Vagina (tissue), 2 donors: ENCODE results near the gene CERKL. TPM values are rescaled to one million over a fixed set of nuclear protein-coding genes. Genes with fewer than 3 reads are reported as not detected.

ENCODE experiments used
- DNase-seq, 2 donors: peaks; one replicate each; pipeline ENCODE4 v3.0.0-alpha.2; 2017; ENCODE audit errors: extremely low spot score in 2 of 2
- H3K27ac ChIP-seq: fragments of 200-600 bp; sonication (generic); one replicate; pipeline ENCODE4 v1.5.1; 2019
- H3K27me3 ChIP-seq: fragments of 200-600 bp; sonication (generic); one replicate; pipeline ENCODE4 v1.5.1; 2019
- H3K36me3 ChIP-seq, 2 donors: fragments of 200-600 bp; sonication (generic); one replicate each; pipeline ENCODE4 v1.5.1; 2017 to 2019
- H3K4me1 ChIP-seq: fragments of 200-600 bp; sonication (generic); one replicate; pipeline ENCODE4 v1.5.1; 2019
- H3K4me3 ChIP-seq, 2 donors: fragments of 200-600 bp; sonication (generic); 1 replicate in 1 of 2; 2 replicates in 1 of 2; pipeline ENCODE4 v1.5.1; 2016 to 2019
- H3K9me3 ChIP-seq: fragments of 200-600 bp; sonication (generic); one replicate; pipeline ENCODE4 v1.5.1; 2019
- CTCF ChIP-seq, 3 experiments: fragments of 450-650 bp in 2 of 3; fragments of 200-600 bp in 1 of 3; sonication (generic) in 1 of 3; IDR thresholded peaks; one replicate each; pipeline ENCODE4 v1.5.1; 2017 to 2019; ENCODE audit warnings: antibody characterized with exemption in 3 of 3, mild to moderate bottlenecking in 2 of 3, moderate library complexity in 2 of 3
- POLR2A ChIP-seq, 2 donors: fragments of 450-650 bp; IDR thresholded peaks; one replicate each; pipeline ENCODE4 v1.6.1; 2017; ENCODE audit warnings: antibody characterized with exemption in 2 of 2, mild to moderate bottlenecking in 2 of 2, moderate library complexity in 2 of 2
- POLR2AphosphoS5 ChIP-seq, 2 donors: sonication (generic); formaldehyde crosslinking; IDR thresholded peaks; one replicate each; pipeline ENCODE4 v1.9.0; 2017; ENCODE audit warnings: antibody characterized with exemption in 2 of 2, mild to moderate bottlenecking in 2 of 2, low read depth in 1 of 2; ENCODE audit not compliant: insufficient read depth in 1 of 2
- intact Hi-C: fragments of 100-400 bp; cut with DNase I; formaldehyde crosslinking; loops from one replicate; pipeline ENCODE4 v1.15.1; 2023
- total RNA-seq: library from RNA; depleted of rRNA; stranded (reverse); fragments of >200 nt; gene quantifications from one replicate; pipeline ENCODE4 v1.2.3, GENCODE V29; 2016

CERKL gene
- total RNA-seq, 1 donor from 2014 or later = not detected

- DNase-seq = no peak
- no peaks in the 10 kb centered on the region for H3K27me3 ChIP-seq
- intact Hi-C loops = no loop called here
- H3K4me1 ChIP-seq = no peaks in the 10 kb centered on the region
- H3K36me3 ChIP-seq = no peaks in the 10 kb centered on the region
- H3K4me3 ChIP-seq = no peak overlapping the region
- no peaks in the 10 kb centered on the region for H3K9me3 ChIP-seq
- H3K27ac ChIP-seq = no peak overlapping the region
- TF ChIP-seq POLR2AphosphoS5 (IDR thresholded peaks at IDR 0.05; ENCODE audit: insufficient read depth in 1 of 2, low read depth in 1 of 2) = no peak
- no peak for TF ChIP-seq POLR2A (IDR thresholded peaks at IDR 0.05)
- no peak for TF ChIP-seq CTCF (IDR thresholded peaks at IDR 0.05)
Measured at GRCh38 chr2:181602017-181602416, 54.9 kb downstream of the CERKL start.

DNA sequence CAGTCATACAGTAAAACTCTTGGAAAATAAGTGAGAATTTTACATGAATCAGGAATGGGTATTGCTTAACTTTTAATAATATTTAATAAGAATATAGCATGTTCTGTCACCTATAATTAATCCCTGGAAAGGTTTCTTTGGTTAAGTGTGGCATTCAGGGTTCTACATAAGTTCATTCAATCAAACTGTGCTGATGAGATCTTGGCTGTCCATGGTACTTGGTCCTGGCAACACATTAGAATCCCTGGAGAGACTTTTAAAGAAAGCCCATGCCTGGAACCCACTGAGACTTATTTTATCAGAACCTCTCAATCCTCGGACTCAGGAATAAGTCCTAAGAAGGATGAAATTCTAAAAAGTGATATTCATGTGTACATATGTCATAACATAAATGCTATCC is 60.3 kb downstream of the CERKL start:
- Histone ChIP-seq H3K4me3 (no peak overlapping the region), H3K27ac (no peak overlapping the region), H3K9me3 (no peaks in the 10 kb centered on the region), H3K27me3 (no peaks in the 10 kb centered on the region), H3K4me1 (no peaks in the 10 kb centered on the region), H3K36me3 (no peaks in the 10 kb centered on the region)
- no peak for TF ChIP-seq CTCF (IDR thresholded peaks at IDR 0.05)
- no peak for TF ChIP-seq POLR2AphosphoS5 (IDR thresholded peaks at IDR 0.05; ENCODE audit: insufficient read depth in 1 of 2, low read depth in 1 of 2)
- TF ChIP-seq POLR2A (IDR thresholded peaks at IDR 0.05) = no peak
- intact Hi-C loops = no loop called here
- DNase-seq = no peak

- Histone ChIP-seq H3K4me3 (no peak overlapping the region), H3K36me3 (no peaks in the 10 kb centered on the region), H3K9me3 (no peaks in the 10 kb centered on the region), H3K4me1 (no peaks in the 10 kb centered on the region), H3K27me3 (no peaks in the 10 kb centered on the region), H3K27ac (no peak overlapping the region)
- intact Hi-C loops = no loop called here
- DNase-seq = no peak
- TF ChIP-seq CTCF (IDR thresholded peaks at IDR 0.05) = no peak
- no peak for TF ChIP-seq POLR2AphosphoS5 (IDR thresholded peaks at IDR 0.05; ENCODE audit: insufficient read depth in 1 of 2, low read depth in 1 of 2)
- no peak for TF ChIP-seq POLR2A (IDR thresholded peaks at IDR 0.05)
Measured at GRCh38 chr2:181594322-181594721, 62.6 kb downstream of the CERKL start.

DNA sequence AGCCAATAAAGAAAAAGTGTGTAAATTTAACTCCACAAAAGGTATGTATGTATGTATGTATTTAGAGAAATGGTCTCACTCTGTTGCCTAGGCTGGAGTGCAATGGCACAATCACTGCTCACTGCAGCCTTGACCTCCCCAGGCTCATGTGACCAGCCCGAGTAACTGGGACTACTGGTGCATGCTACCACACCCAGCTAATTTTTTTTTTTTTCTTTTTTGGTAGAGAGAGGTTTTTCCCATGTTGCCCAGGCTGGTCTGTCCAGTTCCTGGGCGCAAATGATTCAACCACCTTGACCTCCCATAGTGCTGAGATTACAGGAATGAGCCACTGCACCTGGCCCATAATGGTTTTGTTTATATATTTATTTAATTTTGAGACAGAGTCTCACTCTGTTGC is 67.1 kb downstream of the CERKL start:
- DNase-seq = no peak
- Histone ChIP-seq H3K9me3 (no peaks in the 10 kb centered on the region), H3K4me3 (no peak overlapping the region), H3K4me1 (no peaks in the 10 kb centered on the region), H3K36me3 (no peaks in the 10 kb centered on the region), H3K27ac (no peak overlapping the region), H3K27me3 (no peaks in the 10 kb centered on the region)
- intact Hi-C loops = no loop called here
- TF ChIP-seq POLR2A (IDR thresholded peaks at IDR 0.05) (no peak), CTCF (IDR thresholded peaks at IDR 0.05) (no peak), POLR2AphosphoS5 (IDR thresholded peaks at IDR 0.05; ENCODE audit: insufficient read depth in 1 of 2, low read depth in 1 of 2) (no peak)

- H3K27ac ChIP-seq = no peak overlapping the region
- intact Hi-C loops = no loop called here
Measured at GRCh38 chr2:181588546-181588945, 68.4 kb downstream of the CERKL start.

More at GRCh38 chr2:181588546-181588945, 68.4 kb downstream of the CERKL start:
- no peak for DNase-seq
- Histone ChIP-seq H3K9me3 (no peaks in the 10 kb centered on the region), H3K36me3 (no peaks in the 10 kb centered on the region), H3K4me3 (no peak overlapping the region), H3K27me3 (no peaks in the 10 kb centered on the region), H3K4me1 (no peaks in the 10 kb centered on the region)
- TF ChIP-seq CTCF (IDR thresholded peaks at IDR 0.05) (no peak), POLR2AphosphoS5 (IDR thresholded peaks at IDR 0.05; ENCODE audit: insufficient read depth in 1 of 2, low read depth in 1 of 2) (no peak), POLR2A (IDR thresholded peaks at IDR 0.05) (no peak)
